ENCODE measurements around the gene CH25H.

GRCh38 chr10:89213191-89213808 lies 6.2 kb upstream of the CH25H start:
- TF ChIP-seq POLR2A (IDR thresholded peaks at IDR 0.05), result no peak
- TF ChIP-seq, protein P1, sequence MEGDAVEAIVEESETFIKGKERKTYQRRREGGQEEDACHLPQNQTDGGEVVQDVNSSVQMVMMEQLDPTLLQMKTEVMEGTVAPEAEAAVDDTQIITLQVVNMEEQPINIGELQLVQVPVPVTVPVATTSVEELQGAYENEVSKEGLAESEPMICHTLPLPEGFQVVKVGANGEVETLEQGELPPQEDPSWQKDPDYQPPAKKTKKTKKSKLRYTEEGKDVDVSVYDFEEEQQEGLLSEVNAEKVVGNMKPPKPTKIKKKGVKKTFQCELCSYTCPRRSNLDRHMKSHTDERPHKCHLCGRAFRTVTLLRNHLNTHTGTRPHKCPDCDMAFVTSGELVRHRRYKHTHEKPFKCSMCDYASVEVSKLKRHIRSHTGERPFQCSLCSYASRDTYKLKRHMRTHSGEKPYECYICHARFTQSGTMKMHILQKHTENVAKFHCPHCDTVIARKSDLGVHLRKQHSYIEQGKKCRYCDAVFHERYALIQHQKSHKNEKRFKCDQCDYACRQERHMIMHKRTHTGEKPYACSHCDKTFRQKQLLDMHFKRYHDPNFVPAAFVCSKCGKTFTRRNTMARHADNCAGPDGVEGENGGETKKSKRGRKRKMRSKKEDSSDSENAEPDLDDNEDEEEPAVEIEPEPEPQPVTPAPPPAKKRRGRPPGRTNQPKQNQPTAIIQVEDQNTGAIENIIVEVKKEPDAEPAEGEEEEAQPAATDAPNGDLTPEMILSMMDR (IDR thresholded peaks at IDR 0.05), result peak; percentile 68 to 78 (median 74)

All from testis (tissue), 2 donors.